Osteoblast (primary cell): Measurements from ENCODE around the gene TRIO. TPM values are rescaled to one million over a fixed set of nuclear protein-coding genes. Genes with fewer than 3 reads are reported as not detected.
A peak's percentile ranks its signal among the peaks of the same experiment; 100 is the strongest.

Experiments
- DNase-seq: peaks from one replicate; pipeline ENCODE4 v3.0.0; 2011; ENCODE audit warnings: low spot score, mixed read lengths; ENCODE audit not compliant: insufficient read length; ENCODE audit errors: missing footprints
- H2AFZ ChIP-seq: 2 replicates; pipeline ENCODE4 v1.6.0; 2011; ENCODE audit warnings: mild to moderate bottlenecking, low read length
- H3K27ac ChIP-seq: 2 replicates; pipeline ENCODE4 v1.5.1; 2011; ENCODE audit warnings: mild to moderate bottlenecking, low read depth, low read length, moderate library complexity
- H3K27me3 ChIP-seq: 2 replicates; pipeline ENCODE4 v1.6.0; 2012; ENCODE audit warnings: mild to moderate bottlenecking, control low read depth, inconsistent platforms, low read length, moderate library complexity; ENCODE audit not compliant: insufficient read depth
- H3K36me3 ChIP-seq: 2 replicates; pipeline ENCODE4 v1.5.1; 2011; ENCODE audit warnings: mild to moderate bottlenecking, low read length, control low read depth, moderate library complexity; ENCODE audit not compliant: insufficient read depth
- H3K4me1 ChIP-seq: 2 replicates; pipeline ENCODE4 v1.5.1; 2011; ENCODE audit warnings: mild to moderate bottlenecking, low read length, control low read depth, moderate library complexity; ENCODE audit not compliant: insufficient read depth
- H3K4me2 ChIP-seq: 2 replicates; pipeline ENCODE4 v1.6.0; 2011; ENCODE audit warnings: mild to moderate bottlenecking, low read length; ENCODE audit not compliant: insufficient read depth
- H3K4me3 ChIP-seq: fragments of 200-600 bp; sonication (generic); 3 replicates; pipeline ENCODE4 v1.5.1; 2012; ENCODE audit warnings: mild to moderate bottlenecking, low read length, inconsistent platforms; ENCODE audit not compliant: insufficient read depth
- H3K79me2 ChIP-seq: 2 replicates; pipeline ENCODE4 v1.6.0; 2012; ENCODE audit warnings: mild to moderate bottlenecking, low read length, control low read depth, inconsistent platforms; ENCODE audit not compliant: insufficient read depth
- H3K9me3 ChIP-seq: 2 replicates; pipeline ENCODE4 v1.5.1; 2011; ENCODE audit warnings: low read depth, low read length, control low read depth
- H4K20me1 ChIP-seq: 2 replicates; pipeline ENCODE4 v1.6.0; 2012; ENCODE audit warnings: mild to moderate bottlenecking, low read length, control low read depth; ENCODE audit not compliant: insufficient read depth
- CTCF ChIP-seq: IDR thresholded peaks from 2 replicates; pipeline ENCODE4 v1.5.1; 2011; ENCODE audit warnings: mild to moderate bottlenecking, low read depth, low read length, moderate library complexity; ENCODE audit errors: extremely low read depth
- total RNA-seq: library from RNA; depleted of rRNA; stranded (reverse); fragments of >200 nt; gene quantifications from 2 replicates; pipeline ENCODE4 v1.2.3, GENCODE V29; 2012

TRIO gene
- total RNA-seq, 1 donor, result 274 TPM

DNA sequence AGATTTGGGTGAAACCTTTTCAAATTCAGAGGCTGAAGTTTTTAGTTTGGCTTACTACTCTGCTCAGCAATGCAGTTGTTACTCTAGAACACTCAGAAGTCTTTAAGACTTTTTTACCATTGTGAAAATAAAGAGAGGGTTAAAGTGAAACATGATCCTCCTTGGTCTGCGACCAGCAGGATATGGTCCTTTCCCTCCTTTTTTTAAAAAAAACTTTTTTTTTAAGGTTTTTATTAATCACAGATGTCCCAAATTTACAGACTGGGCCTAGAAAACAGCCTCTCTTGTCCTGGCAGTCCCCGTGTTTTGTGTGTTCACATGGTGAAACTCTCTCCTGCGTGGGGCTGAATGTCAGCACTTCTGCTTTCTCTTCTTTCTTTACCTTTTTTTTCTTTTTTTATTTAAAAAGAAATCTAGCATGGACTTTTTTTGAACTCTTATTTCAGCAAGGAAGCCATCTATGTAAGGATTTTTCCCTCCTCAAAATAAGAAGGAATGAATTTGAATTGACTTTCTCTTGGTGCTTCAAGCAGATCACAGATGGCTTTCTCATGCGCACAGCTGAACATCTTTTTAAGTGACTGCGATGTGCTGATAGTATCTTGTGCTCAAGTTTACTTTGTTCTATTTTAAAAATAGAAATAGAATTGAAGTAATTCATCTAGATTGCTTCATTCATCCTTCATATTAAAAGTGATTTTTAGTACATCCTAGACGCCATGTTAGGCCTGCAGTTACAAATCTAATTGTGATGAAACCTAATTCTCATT, 309.7 kb downstream of the TRIO start:
- Histone ChIP-seq H3K27ac (peak overlapping the region; percentile 48), H3K27me3 (no peaks in the 10 kb centered on the region), H3K79me2 (peaks cover 91% of the 10 kb centered on the region), H3K36me3 (peaks cover 40% of the 10 kb centered on the region), H3K4me2 (peak overlapping the region; percentile 11), H3K4me1 (peaks cover 40% of the 10 kb centered on the region), H3K9me3 (no peaks in the 10 kb centered on the region), H2AFZ (no peak overlapping the region), H3K4me3 (no peak overlapping the region), H4K20me1 (peaks cover 17% of the 10 kb centered on the region)
- TF ChIP-seq CTCF, result no peak
- no peak for DNase-seq

DNA sequence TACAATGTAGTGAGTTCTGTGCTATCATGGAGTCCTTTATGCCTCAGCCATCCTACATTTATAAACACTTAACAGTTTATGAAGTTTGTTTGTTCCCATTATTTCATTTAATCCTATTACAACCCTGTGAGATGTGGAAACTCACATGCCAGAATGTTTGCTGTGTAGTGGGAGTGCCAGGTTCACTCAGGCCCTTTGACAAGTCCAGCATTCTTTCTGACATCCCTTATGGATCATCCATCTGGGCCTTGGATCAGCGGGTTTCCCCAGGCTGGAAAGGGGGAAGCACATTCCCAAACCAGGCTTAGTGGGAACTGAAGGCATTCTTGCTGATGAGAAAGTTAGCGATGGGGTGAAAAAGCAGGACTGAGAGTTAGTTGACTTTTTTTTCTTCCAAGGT, 310.3 kb downstream of the TRIO start:
- H3K79me2 ChIP-seq, result peaks cover 91% of the 10 kb centered on the region

GRCh38 chr5:14455814-14456321, 312.7 kb downstream of the TRIO start:
- no peak for TF ChIP-seq CTCF
- H3K36me3 ChIP-seq, result peaks cover 57% of the 10 kb centered on the region
- no peak overlapping the region for H3K4me3 ChIP-seq
- no peak overlapping the region for H3K4me2 ChIP-seq
- DNase-seq, result no peak
- H3K9me3 ChIP-seq, result no peaks in the 10 kb centered on the region
- peaks cover 90% of the 10 kb centered on the region for H3K79me2 ChIP-seq
- H4K20me1 ChIP-seq, result peaks cover 31% of the 10 kb centered on the region
- H3K27me3 ChIP-seq, result no peaks in the 10 kb centered on the region
- no peak overlapping the region for H2AFZ ChIP-seq
- peaks cover 10% of the 10 kb centered on the region for H3K4me1 ChIP-seq
- H3K27ac ChIP-seq, result no peak overlapping the region

More for the DNA sequence above, 310.3 kb downstream of the TRIO start:
- DNase-seq, result no peak
- peaks cover 21% of the 10 kb centered on the region for H4K20me1 ChIP-seq
- no peak for TF ChIP-seq CTCF
- no peak overlapping the region for H3K27ac ChIP-seq
- H3K36me3 ChIP-seq, result peaks cover 46% of the 10 kb centered on the region
- no peak overlapping the region for H3K4me2 ChIP-seq
- H3K27me3 ChIP-seq, result no peaks in the 10 kb centered on the region
- H3K4me1 ChIP-seq, result peaks cover 34% of the 10 kb centered on the region
- no peaks in the 10 kb centered on the region for H3K9me3 ChIP-seq
- no peak overlapping the region for H2AFZ ChIP-seq
- no peak overlapping the region for H3K4me3 ChIP-seq

DNA sequence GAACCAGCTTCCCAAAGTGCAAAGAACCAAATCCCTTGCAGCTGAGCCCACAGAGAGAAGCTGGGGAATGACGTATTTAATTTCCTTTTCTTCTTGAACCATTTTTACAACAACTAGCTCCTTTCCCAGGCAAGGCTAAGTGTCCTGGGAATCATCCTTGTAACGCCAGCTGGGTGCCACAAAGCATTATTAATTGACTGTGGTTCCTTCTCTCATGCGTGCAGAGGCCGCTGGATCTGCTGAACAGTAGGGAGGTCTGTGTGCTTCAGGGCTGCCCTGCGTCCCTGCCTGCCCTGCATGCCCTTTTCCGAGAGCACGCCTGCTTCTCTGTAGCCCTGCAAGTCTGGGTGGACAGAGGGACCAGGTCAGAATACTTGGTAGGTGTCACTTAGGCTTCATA, 314.3 kb downstream of the TRIO start:
- peaks cover 34% of the 10 kb centered on the region for H4K20me1 ChIP-seq
- H3K36me3 ChIP-seq, result peaks cover 59% of the 10 kb centered on the region
- H3K79me2 ChIP-seq, result peaks cover 90% of the 10 kb centered on the region
- no peaks in the 10 kb centered on the region for H3K9me3 ChIP-seq
- H3K4me1 ChIP-seq, result peaks cover under 1% of the 10 kb centered on the region
- H3K27me3 ChIP-seq, result no peaks in the 10 kb centered on the region
- no peak overlapping the region for H3K4me3 ChIP-seq
- H3K4me2 ChIP-seq, result no peak overlapping the region
- no peak for TF ChIP-seq CTCF
- H2AFZ ChIP-seq, result no peak overlapping the region
- DNase-seq, result no peak
- H3K27ac ChIP-seq, result no peak overlapping the region
